ENCODE results near the gene CYBA. TPM values are rescaled to one million over a fixed set of nuclear protein-coding genes. Genes with fewer than 3 reads are reported as not detected.

CYBA gene
- polyA plus RNA-seq, 3 donors, result 155 to 194 (median 158) TPM

DNA sequence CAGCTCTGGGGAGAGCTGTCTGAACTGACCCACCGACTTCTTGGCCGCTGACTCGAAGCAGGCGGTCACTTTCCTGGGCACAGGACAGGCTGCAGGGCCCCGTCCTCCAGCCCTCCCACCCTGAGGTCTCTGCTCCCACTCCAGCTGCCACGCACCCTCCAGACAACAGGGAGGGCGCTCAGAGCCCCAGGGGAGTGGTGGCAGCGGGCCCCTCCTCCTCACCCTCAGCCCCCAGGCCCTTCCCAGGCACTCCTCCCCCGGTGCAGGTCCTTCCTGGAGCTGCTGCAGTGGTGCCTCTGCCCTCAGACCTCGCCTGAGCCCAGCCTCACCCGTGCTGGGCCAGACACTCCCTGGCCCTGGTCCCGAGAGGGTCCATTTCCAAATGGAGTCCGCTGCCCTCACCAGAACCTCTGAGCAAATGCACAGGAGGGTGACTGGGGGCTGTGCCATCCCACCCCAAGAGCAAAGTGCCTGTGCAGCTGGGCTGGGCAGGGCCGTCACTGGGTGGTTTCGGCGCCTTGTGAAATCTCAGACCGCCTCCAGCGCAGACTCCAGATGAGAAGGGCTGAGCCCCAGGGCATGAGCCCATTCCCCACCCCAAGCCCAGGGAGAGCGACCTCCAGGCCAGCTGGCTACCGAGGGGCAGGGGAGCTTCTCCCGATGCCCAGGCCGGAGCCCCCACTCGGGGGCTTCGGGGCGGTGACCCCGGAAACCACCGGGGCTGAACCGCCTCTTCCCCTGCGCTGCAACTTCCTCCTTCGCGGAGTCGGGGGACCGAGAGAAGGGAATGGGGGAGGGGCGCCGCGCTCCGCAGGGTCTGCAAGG, 717 bp downstream of the CYBA start:
- DNase-seq, result no peak

DNA sequence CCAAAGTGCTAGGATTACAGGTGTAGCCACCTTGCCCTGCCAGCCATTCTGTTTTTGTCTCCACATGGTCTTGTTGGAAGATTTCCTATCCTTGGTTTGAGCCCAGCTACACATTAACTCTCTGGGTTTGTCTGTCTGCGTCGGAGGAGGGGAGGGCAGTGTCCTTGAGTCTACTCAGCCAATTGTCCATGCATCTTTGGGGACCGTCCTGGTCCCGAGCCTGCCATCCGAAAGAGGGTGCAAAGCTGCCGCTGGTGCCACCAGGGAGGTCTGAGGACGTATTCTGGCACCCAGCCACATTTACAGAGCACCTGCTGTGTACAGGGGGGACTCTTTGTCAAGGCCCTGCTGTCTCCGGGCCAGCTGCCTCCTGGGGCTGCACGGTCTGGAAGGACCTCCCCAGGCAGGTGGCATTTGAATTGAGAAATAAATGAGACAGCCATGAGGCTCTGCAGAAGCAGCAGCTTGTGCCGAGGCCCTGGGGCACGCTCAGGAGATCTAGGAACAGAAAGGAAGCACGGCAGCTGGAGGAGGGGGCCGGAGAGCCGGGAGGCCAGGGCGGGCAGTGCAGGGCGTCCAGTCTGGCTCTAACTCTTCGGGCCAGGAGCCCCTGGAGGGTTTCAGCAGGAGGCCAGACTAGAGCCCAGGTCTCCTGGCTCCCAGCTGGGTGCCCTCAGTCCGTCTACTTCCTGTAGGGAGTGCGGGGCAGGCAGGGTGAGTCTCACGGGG, 1.5 kb downstream of the CYBA start:
- DNase-seq, result no peak

DNA sequence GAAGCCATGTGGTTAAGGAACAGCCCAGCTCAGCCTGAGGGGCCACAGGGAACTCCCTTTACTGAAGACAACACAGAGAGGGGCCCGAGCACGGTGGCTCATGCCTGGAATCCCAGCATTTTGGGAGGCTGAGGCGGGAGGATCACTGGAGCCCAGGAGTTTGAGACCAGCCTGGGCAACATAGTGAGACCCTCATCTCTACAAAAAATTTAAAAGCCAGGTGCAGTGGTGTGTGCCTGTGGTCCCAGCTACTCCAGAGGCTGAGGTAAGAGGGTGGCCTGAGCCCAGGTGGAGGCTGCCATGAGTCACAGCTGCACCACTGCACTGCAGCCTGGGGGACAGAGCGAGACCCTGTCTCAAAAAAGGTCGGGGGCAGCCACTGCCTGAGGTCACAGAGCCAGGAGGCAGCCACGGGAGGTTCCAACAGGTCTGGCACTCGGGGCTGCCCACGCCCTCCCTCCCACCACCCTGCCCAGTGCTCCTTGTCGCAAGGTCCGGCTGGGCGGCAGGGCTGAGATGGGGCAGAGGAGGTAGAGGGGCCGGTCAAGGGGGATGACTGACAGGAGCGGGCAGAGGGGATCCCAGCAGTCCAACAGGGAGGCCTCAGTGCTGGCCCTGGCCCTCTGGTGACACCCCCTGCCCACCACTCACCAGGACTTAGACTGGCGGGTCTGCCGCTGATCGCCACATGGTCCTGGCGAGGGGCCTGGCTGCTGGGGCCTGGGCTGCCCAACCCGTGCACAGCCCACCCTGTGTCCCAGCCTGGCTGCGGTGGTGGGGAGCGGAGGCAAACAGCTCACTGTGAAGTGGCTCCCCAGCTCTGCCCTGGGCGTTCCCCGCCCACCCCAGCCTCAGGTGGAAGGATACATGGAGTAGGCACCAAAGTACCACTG, 3.4 kb downstream of the CYBA start:
- DNase-seq, result no peak

DNA sequence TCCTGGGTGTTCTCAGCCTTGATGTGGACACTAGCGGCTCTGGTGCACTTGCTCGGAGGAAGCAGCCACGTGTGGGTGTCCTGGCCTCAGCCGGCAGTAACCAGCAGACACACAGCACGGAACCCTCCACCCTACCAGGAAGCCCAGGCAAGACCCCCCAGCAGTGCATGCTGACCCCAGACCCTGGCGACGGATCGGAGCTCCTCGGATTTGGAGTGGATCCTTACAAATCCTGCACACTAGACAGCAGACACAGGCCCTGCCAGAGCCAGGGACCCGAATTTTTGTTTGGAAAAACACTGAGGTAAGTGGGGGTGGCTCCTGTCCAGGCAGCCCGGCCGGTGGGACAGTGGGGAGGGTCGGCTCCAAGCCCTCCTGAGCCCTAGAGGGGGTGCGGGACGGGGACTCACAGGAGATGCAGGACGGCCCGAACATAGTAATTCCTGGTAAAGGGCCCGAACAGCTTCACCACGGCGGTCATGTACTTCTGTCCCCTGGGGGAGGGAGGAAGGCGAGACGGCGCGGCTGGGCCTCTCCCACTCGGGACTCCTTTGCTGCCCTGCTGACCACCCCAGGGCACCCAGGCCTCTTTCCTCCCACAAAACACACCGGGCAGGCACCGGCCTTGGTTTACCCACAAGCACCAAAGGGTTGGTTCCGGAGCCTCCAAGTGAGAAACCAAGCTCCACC, 4.4 kb downstream of the CYBA start:
- DNase-seq, result no peak

DNA sequence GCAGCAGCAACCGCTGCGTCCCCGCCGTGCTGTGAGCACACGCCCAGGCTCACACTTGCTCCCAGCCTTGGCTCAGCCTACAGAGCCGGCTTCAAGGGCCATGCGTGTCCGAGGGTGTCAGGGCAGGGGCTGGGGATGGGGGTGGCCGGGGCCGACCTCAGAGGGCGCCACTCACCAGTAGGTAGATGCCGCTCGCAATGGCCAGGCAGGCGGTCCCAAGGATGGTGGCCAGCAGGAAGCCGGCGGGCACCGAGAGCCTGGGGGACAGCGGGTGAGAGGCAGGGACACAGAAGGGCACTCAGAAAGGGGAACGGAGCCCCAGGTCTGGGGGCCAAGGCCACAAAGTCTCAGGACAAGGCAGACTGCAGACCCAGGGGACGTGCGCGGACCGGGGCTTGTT, 4.9 kb downstream of the CYBA start:
- DNase-seq, result no peak

GRCh38 chr16:88645455-88645854, 5.4 kb downstream of the CYBA start:
- no peak for DNase-seq

- no peak for DNase-seq
Measured at GRCh38 chr16:88643644-88643932, 7.3 kb downstream of the CYBA start.

DNA sequence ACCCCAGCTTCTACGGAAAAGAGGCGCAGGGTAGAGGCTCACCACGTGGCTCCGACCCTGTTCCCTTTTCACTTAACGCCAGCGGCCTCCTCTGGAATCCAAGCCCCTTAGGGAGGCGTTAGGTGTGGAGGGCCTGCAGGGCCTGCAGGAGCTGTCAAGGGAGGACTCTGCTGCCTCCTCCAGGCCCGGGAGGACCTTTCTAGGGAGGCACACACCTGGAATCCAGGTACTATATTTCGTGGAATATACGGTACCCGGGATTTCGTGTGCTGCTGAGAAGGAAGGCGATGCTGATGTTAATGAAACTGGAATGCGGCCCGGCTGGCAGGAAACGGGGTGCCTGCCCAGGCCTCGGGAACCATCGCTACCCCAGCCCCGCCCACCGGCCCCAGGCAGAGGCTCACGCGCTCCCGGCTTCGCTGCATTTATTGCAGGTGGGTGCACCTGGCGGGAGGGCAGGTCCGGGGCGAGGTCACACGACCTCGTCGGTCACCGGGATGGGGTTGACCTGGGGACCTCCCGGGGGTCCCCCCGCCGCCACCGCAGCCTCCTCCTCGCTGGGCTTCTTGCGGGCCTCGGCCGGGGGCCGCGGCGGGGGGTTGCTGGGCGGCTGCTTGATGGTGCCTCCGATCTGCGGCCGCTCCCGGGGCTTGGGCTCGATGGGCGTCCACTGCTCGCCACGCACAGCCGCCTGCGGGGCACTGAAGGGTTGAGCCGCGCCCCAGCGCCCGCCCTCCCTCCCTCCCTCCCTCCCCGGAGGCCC, 7.8 kb downstream of the CYBA start:
- DNase-seq, result no peak

GRCh38 chr16:88640498-88641247, 10.2 kb downstream of the CYBA start:
- DNase-seq, result no peak

DNA sequence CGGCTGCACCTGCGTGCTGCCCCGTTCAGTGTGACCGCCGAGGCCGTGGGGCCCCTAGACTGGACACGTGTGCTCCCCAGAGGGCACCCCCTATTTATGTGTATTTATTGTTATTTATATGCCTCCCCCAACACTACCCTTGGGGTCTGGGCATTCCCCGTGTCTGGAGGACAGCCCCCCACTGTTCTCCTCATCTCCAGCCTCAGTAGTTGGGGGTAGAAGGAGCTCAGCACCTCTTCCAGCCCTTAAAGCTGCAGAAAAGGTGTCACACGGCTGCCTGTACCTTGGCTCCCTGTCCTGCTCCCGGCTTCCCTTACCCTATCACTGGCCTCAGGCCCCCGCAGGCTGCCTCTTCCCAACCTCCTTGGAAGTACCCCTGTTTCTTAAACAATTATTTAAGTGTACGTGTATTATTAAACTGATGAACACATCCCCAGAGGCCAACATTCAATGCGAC, 10.8 kb downstream of the CYBA start:
- DNase-seq, result no peak

- no peak for DNase-seq
Measured at GRCh38 chr16:88639231-88640038, 11.4 kb downstream of the CYBA start.

- no peak for DNase-seq
Measured at GRCh38 chr16:88638323-88639230, 12.3 kb downstream of the CYBA start, which contains the start of gene IL17C. Gene IL17C, plus strand, starts transcription at chr16:88638572. Its CDS starts 70 bp downstream, at chr16:88638642.

DNA sequence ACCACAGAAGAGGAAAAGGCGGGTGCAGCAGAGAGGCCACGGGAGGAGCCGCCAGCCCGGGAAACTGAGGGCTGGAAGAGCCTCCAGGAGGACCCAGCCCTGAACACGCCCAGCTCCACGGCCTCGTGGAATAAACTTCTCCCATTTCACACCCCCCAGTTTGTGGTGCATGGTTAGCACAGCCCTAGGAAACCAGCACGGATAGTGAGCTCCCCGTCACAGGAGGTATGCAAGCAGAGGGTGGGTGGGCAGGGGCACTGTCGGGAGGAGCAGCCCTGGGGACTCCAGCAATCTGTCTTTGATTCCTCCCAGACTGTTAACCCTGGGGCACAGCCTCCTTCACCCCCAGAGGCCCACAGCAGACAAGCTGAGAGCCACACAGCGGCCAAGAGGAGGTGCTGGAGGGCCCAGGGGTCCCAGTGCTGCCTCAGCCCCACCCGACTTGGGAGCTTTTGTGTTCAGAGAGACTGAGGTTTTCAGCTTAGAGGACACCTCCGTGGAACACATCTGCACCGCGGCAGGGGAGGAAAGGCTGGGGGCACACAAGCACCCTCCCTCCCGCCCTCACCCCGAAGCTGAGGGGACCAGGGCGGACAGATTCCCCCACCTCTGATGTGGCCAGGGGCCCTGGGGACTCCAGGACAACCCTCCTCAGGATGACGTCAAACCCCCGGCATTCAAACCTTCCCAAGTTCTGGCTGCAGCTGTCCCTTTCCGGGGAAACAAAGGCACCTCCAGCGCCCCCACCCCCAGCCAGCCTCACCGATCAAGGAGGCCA, 14.2 kb downstream of the CYBA start:
- DNase-seq, result no peak

DNA sequence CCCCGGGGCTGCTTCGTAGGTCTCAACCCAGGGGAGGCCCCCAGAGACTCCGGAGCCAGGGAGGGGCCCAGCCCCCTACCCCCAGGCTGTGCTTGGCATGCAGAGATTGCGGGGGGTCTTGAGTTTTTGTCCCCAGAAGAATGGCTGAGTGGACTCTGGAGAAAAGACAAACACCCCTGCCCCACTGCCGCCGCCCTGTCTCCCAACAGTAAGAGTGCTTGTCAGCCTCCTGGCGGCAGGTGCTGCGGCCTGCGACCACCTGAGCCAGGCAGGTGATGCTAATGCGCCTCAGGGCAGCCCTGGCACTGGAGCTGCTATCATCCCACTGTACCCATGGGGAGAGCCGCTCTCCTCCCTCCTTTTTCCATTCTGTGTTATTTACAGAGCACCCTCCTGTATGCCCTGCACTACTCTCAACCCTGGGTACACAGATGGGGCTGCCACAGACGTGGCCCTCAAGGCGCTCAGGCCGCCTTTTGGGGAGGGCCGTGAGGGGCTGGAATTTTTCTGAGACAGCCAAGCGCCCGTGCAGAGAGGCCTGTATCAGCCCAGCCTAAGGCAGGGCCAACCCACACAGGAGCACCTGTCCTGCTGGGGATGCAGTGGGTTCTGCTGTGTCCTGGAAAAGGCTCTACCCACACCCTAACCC, 15.1 kb downstream of the CYBA start:
- no peak for DNase-seq

DNA sequence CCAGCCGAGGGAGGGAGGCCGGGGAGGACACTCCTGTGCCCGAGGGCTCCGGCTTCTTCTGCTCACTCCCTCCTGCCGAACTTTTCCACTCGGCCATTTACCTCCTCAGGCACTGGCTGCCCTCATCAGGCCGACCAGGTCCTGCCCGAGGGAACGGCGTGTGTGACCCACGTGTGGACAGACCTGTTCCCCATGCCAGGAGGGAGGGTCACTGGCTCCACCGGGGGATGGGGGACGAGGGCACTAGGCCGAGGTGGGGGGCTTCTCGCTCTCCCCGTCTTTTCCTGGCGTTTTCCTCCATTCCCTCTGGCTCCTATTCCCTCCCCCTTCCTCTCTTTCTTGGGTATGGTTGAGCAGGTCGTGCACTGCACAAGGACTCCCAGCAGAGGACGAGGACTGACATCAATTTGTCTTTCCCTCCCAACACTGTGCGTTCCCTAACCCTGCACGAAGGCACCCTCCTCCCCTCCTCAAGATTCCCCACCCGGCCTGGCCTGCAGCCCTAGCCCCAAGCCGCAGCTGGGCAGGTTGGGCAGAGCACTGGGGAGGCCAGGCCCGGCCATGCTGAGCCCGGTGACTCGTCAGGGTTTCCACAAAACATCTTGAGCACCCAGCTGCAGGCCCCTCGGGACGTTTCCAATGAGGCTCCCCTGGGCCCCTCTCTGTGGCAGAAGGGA, 15.7 kb downstream of the CYBA start:
- no peak for DNase-seq
